Stimulated activated CD4-positive, alpha-beta T cell treated with anti-CD3 and anti-CD28 coated beads, Interleukin-12 subunit alpha, Interleukin-12 subunit beta, amount 100 ng/mL, for 24 hours (primary cell): Measurements from ENCODE around the gene TOM1L1.
"Not testable (repeated sequence)": the region's sequence is repeated elsewhere in the genome, so short reads cannot be mapped to it uniquely, and the experiment has no call there.

Experiments used
- DNase-seq, 2 experiments: peaks; one replicate each; pipeline ENCODE4 v3.0.0-alpha.2; 2020; ENCODE audit warnings: low read depth in 2 of 2

The TOM1L1 gene, protein sequence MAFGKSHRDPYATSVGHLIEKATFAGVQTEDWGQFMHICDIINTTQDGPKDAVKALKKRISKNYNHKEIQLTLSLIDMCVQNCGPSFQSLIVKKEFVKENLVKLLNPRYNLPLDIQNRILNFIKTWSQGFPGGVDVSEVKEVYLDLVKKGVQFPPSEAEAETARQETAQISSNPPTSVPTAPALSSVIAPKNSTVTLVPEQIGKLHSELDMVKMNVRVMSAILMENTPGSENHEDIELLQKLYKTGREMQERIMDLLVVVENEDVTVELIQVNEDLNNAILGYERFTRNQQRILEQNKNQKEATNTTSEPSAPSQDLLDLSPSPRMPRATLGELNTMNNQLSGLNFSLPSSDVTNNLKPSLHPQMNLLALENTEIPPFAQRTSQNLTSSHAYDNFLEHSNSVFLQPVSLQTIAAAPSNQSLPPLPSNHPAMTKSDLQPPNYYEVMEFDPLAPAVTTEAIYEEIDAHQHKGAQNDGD

DNA sequence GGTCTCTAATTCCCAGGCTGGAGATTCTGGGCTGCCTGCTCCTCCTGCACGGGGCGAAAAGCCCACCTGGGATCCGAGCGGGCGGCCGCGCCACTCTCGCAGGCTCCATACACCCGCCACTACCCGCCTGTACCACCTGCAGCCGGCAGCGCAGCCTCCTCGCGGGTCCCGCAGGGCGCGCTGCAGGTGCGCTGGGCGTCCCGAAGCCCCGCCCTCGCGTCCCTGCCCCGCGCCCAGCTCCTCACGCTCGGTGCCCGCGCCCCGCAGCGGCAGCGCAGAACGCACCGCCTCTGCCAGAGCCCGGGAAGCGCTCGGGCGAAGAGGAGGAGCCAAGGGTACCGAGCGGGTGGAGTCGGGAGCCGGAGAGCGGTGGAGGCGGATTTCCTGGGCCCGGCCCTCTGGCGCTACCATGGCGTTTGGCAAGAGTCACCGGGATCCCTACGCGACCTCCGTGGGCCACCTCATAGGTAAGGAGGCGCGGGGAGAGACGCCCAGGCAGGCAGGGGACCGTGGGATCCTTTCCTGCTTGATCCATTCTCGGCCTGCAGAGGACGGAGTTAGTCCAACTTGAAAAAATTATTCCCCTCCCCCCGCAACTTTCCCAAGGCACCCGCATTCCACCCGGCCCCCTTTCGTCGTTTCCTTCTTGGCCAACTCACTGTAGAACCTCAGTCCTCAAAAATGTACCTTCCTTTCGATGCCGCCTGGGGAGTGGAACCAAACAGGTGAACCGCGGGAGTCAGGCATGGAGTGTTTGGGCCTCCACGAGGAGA lies at the start of gene TOM1L1:
TSS of gene TOM1L1 (plus strand) at position 396 of the 773 bp plus-strand sequence. CDS start at position 410, 14 bp downstream.
- DNase-seq: peak in 1 of 2 experiments; percentile 33

- DNase-seq: no peak
Observed at GRCh38 chr17:54859187-54859586, 41.5 kb upstream of the TOM1L1 start.

DNA sequence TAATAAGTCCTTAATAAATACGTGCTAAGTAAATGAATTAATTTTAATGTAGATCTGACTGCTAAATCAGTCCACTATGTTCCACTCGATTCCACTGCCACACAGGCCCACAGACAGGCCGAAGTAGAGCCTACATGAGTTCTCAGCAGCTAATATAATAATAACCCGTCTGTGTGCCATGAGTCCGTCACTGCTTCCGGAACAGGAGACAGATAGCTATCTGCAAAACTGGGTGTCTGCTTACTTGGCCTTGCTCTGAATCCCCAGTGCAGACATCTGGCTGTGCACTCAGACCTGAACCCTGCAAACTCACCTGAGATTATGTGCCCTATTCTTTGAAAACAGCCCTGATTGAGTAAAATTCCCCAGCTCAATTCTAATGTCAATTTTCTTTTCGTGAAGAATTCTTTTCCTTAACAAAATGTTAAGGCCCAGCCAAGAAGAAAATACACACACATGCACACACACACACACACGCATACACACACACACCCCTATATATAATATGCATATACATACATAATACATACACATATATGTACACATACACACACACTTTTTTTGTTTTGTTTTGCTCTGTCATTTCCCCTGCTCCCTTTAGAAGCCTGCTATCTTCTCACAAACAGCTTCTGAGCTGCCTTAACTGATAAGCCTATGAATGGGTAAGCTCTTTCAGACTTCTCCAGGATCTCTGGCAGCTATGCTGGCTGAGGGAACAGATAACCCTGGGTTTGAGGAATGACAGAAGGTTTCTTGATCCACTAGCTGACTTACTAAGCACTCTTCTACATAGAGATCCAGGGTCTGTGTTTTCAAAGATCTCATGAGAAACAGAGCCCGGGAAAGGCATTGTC lies 39.8 kb upstream of the TOM1L1 start:
- no peak for DNase-seq

DNA sequence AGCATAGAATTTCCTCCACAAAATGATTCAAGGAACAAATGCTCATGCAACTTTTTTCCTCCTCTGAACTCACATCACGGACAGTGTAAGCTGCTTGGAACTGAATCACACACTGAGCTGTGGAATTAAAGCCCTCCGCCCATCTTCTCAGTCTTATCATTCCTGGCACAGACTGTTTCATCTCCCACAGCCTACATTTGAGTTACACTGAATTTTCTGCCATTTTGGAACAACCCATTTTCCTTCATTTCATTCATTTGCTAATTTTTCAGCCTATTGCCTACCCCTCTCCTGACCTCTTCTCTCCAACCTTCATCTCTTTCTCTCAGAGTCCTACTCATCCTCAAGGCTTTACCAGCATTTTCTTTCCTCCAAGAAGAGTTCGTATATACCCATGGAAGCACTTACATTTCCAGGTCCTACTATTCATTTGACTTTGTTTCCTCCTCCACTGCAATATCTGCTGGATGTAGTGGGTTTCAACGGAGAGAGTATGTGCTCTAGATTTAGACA lies 39.1 kb upstream of the TOM1L1 start:
- no peak for DNase-seq

DNA sequence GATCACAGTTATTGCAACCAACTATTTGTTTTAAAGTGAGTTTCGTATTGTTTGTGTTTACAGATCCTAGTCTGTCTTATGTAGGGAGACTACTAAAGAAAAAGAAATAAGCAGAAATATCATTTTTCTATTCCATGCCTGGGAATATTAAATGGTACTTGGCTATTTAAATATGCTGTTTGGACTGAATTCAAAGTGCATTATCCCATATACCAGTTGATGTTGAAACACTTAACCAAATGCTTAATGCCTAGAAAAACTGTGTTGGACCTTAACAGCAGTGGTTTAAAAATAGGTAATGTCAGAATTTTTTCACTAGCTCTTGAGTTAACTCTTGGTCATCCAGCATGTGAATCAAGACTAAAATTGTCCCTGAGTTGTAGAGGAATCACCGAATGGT lies 37.5 kb upstream of the TOM1L1 start:
- no peak for DNase-seq

GRCh38 chr17:54864070-54864469 lies 36.6 kb upstream of the TOM1L1 start:
- no peak for DNase-seq

DNA sequence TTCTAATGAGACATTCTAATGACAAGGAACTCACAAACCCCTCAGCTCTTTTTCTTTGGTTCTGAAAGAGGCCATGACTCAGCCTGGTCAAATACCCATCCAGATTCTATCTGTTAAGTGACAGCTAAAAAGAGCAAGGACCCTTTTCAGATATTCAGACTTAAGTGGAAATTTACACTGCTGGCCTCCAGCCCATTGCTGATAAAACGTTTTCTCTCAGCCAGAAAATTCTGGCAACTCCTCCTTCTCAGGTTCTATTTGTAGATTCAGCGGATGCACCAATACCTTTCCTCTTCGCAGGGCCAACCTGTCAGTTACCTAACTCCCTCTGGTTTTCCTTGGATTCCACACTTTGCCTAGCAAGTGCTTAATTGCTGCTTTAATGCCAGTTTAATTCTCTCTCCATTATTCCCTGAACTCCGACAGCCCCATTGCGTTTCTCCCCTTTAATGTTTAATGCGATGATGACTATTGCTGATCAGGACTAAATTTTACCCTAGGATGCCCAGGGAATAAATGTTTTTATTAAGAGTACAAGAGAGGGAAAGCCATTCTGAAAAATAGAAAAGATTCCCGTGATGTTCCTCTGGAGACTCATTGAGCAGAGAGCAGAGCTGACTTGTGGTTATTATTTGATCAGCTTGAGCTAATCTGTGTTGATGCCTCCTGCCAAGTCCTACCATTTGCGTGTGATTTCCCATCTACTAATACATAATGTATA lies 35.9 kb upstream of the TOM1L1 start:
- no peak for DNase-seq

- no peak for DNase-seq
Observed at GRCh38 chr17:54867634-54868033, 33.0 kb upstream of the TOM1L1 start.

DNA sequence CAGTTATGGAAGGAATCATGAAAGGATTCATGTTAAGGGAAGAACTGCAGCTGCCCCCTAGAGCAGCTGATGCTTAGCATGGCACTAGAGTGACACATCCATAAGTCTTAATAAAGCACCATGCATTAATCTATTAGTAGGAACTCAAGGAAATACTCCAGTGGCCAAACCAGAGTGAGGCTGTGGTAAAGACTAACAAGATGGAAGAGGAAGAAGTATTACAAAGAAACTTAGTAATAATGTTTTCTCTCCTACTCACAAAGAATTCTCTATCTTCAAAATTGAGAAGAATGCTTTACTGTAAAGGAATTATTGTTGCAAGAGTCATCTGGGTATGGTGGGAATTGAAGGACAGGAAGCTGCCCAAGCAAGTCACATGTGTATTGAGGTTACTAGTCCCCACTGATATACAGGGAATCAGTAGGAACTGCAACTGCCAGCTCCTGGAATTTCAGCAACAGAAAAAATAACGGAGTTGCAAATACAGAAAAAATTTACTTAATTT lies 29.9 kb upstream of the TOM1L1 start:
- DNase-seq: no peak

GRCh38 chr17:54875906-54876305 lies 24.7 kb upstream of the TOM1L1 start:
- not testable (repeated sequence) for DNase-seq

GRCh38 chr17:54876656-54877195 lies 23.9 kb upstream of the TOM1L1 start:
- no peak for DNase-seq

- DNase-seq: no peak
Observed at GRCh38 chr17:54881255-54881972, 19.2 kb upstream of the TOM1L1 start.

GRCh38 chr17:54882371-54882770 lies 18.3 kb upstream of the TOM1L1 start:
- DNase-seq: no peak

DNA sequence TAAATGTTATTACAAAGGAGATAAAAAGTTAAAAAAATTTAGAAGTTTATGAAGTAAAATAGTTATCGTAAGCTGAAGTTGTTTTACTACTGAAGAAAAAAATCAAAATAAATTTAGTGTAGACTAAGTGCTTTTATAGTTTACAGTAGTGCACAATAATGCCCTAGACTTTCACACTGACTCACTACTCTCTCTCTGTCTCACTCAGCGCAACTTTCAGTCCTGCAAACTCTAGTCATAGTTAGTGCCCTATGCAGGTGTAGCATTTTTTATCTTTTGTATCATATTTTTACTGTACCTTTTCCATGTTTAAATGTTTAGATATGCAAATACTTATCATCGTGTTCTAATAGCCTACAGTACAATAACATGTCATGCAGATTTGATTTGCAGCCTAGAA lies 17.7 kb upstream of the TOM1L1 start:
- DNase-seq: no peak

DNA sequence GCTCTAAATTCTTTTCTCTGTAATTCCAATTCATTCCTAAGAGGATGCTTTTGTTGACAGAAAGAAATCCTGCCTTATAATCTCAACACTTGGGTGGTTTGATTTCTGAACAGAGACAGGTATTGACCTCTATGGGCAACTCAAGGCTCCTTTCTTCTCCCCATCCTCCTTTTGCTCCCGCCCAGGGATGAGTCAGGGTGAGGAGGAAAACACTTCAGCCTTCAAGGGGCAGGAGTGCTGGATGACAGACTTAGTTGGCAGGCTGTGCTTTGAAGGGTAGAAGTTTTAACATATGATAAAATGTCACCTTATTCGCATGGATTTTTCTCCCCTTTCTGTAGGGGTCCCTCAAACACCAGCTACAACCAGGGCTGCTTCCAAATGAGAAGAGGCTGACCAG lies 16.7 kb upstream of the TOM1L1 start:
- no peak for DNase-seq

DNA sequence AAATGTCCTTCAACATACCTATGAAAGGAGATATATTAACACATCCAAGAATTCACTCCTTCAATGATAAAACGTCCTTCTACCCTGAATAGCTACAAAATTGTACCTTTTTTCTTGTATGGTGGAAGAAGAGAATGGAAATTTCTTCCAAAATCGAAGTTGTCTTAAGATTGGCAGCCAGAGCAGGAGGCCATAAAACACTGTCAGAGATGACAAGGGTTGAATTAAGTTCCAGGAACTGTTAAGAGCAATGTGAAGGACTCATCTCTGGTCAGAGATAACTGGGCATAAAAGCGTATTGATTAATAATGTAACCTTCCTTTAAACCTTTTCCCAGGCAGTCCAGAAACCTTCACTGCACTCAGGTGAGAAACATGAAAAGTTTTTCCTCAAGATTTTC lies 12.9 kb upstream of the TOM1L1 start:
- no peak for DNase-seq

DNA sequence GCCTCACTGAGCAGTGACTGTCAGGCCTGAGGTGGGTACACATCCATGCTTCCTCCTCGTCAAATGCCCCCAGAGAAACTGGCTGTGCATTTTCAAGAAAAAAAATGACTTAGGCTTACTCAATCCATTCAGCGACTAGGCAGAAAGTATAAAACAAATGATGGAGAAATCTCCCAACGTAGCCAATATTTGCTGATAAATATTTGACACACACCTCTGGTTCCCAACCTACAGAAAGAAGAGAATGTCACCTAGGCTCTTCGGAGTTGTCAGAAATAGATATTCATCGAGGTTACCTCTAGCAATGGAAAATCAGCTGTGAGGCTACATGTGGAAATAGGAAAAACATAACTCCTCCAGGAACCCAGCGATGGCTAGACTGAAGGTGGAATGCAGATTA lies 12.4 kb upstream of the TOM1L1 start:
- DNase-seq: no peak

- DNase-seq: no peak
Observed at GRCh38 chr17:54888981-54889380, 11.7 kb upstream of the TOM1L1 start.

DNA sequence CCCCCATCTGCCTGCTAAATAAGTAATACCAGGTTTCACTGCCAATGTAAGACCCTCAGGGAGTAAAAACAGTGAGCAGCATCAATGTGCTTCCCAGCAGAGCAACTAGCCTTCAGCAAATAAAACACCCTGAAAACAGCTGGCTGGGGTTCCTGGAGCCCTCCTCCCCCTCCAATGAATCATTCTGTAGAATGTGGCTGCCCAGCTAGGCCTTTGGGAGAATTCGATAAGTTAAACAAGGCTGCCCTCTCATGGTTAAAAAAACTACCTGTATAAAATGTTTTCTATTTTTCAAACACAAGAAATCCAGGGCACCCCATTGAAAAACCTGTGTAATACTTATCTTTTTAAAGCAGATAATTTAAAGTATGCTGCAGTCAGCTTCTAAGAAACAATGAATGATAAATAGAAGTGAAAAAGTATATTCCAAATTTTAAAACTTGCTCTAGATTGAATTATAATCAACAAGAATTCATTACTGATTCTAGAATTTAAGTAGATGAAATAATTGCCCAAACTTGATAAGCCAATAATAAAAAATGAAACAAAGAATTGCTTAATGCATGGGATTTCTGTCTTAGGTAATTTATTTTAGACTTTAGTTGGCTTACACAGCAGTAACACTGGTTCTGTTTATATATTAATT lies 9.4 kb upstream of the TOM1L1 start:
- no peak for DNase-seq
